GM12892 (cell line): ENCODE measurements around the gene CCDC83.

ENCODE experiments used
- POLR2A ChIP-seq: IDR thresholded peaks from 2 replicates; pipeline ENCODE4 v1.6.1; 2011; ENCODE audit warnings: low read depth, low read length, control low read depth
- TAF1 ChIP-seq: IDR thresholded peaks from 2 replicates; pipeline ENCODE4 v1.6.1; 2011; ENCODE audit warnings: low read depth, mild to moderate bottlenecking, control low read depth, low read length, borderline replicate concordance

DNA sequence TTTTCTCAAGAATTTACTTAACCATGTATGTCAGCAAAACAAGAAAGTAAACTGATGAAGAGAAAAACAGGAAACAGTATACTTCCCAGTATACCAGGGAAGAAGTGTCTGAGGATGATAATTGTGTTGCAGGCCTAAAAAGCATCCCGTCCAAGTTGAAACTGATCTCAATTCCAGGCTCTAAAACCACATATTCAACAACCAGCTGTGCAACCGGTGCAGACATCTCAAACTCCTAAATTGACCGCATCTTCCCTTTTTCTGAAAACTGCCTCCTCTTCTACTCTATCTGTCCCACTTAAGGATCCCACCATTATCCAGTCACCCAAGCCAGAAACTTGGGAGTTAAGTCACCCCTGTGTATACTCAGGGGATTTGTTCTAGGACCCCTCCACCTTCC lies 47.2 kb downstream of the CCDC83 start:
- TF ChIP-seq POLR2A, result no peak
- no peak for TF ChIP-seq TAF1
